Measurements from ENCODE around the gene TAF1A.

TAF1A gene

GRCh38 chr1:222529916-222530315 is 59.8 kb downstream of the TAF1A start:
- DNase-seq: no peak

GRCh38 chr1:222529181-222529580 is 60.6 kb downstream of the TAF1A start:
- no peak for DNase-seq

- no peak for DNase-seq
These were observed 63.8 kb downstream of the TAF1A start for GRCh38 chr1:222525951-222526350.

GRCh38 chr1:222523852-222524251 is 65.9 kb downstream of the TAF1A start:
- no peak for DNase-seq

GRCh38 chr1:222522105-222522915 is 67.4 kb downstream of the TAF1A start:
- no peak for DNase-seq

GRCh38 chr1:222521299-222522104 is 68.2 kb downstream of the TAF1A start:
- DNase-seq: no peak
